HepG2 (cell line): ENCODE results near the gene ANKRD39. TPM values are rescaled to one million over a fixed set of nuclear protein-coding genes. Genes with fewer than 3 reads are reported as not detected.

Experiments used
- AGO2 ChIP-seq: fragments of 200-400 bp; formaldehyde crosslinking; optimal IDR thresholded peaks from 2 replicates; pipeline ENCODE3; 2017; ENCODE audit warnings: mild to moderate bottlenecking, low read depth, low read length, moderate library complexity
- FOXK2 ChIP-seq: fragments of 450-650 bp; IDR thresholded peaks from 2 replicates; pipeline ENCODE4 v1.6.1; 2016
- HMG20A ChIP-seq: IDR thresholded peaks from 2 replicates; pipeline ENCODE4 v1.6.1; 2016; ENCODE audit warnings: borderline replicate concordance
- ISX ChIP-seq: sonication (generic); formaldehyde crosslinking; conservative IDR thresholded peaks from 2 replicates; pipeline ENCODE4 v1.5.0; 2020; ENCODE audit warnings: missing genetic modification reagents
- JUN ChIP-seq: sonication (generic); formaldehyde crosslinking; IDR thresholded peaks from 2 replicates; pipeline ENCODE4 v1.4.0; 2020; ENCODE audit warnings: mild to moderate bottlenecking, missing genetic modification reagents
- NFKB2 ChIP-seq: sonication (generic); formaldehyde crosslinking; IDR thresholded peaks from 2 replicates; pipeline ENCODE4 v1.4.0; 2020; ENCODE audit warnings: missing genetic modification reagents, borderline replicate concordance
- PAF1 ChIP-seq: IDR thresholded peaks from 2 replicates; pipeline ENCODE4 v1.6.1; 2016; ENCODE audit warnings: missing genetic modification reagents, missing compliant biosample characterization
- PCBP1 ChIP-seq: fragments of 200-400 bp; formaldehyde crosslinking; IDR thresholded peaks from 2 replicates; pipeline ENCODE4 v1.6.1; 2017; ENCODE audit warnings: mild to moderate bottlenecking, low read depth, low read length, borderline replicate concordance
- PITX1 ChIP-seq: sonication (generic); formaldehyde crosslinking; IDR thresholded peaks from 2 replicates; pipeline ENCODE4 v1.5.1; 2020; ENCODE audit warnings: mild to moderate bottlenecking, missing genetic modification reagents
- RBFOX2 ChIP-seq: fragments of 200-400 bp; formaldehyde crosslinking; IDR thresholded peaks from 2 replicates; pipeline ENCODE4 v1.6.1; 2017; ENCODE audit warnings: low read depth, mild to moderate bottlenecking, low read length
- RCOR2 ChIP-seq: IDR thresholded peaks from 2 replicates; pipeline ENCODE4 v1.6.1; 2016; ENCODE audit warnings: missing biosample characterization, missing genetic modification reagents
- SIX4 ChIP-seq: sonication (generic); formaldehyde crosslinking; IDR thresholded peaks from 2 replicates; pipeline ENCODE4 v1.4.0; 2020; ENCODE audit warnings: missing genetic modification reagents
- SOX6 ChIP-seq, 2 experiments: fragments of 450-650 bp in 1 of 2; sonication (generic) in 1 of 2; formaldehyde crosslinking in 1 of 2; IDR thresholded peaks; 2 replicates each; pipeline versions ENCODE4 v1.4.0 to v1.6.1; 2017 to 2020; ENCODE audit warnings: antibody characterized with exemption in 1 of 2, mild to moderate bottlenecking in 1 of 2, missing genetic modification reagents in 1 of 2
- SP140L ChIP-seq: sonication (generic); formaldehyde crosslinking; IDR thresholded peaks from 2 replicates; pipeline ENCODE4 v1.4.0; 2020; ENCODE audit warnings: missing genetic modification reagents, borderline replicate concordance
- ZEB1 ChIP-seq: IDR thresholded peaks from 2 replicates; pipeline ENCODE4 v1.6.1; 2012; ENCODE audit warnings: mild to moderate bottlenecking, low read depth, inconsistent platforms; ENCODE audit not compliant: insufficient replicate concordance
- ZMYM4 ChIP-seq: sonication (generic); formaldehyde crosslinking; IDR thresholded peaks from 2 replicates; pipeline ENCODE4 v1.8.1; 2023; ENCODE audit warnings: mild to moderate bottlenecking, missing genetic modification reagents
- ZNF329 ChIP-seq: sonication (generic); formaldehyde crosslinking; IDR thresholded peaks from 2 replicates; pipeline ENCODE4 v1.9.0; 2021; ENCODE audit warnings: low read depth, mild to moderate bottlenecking, missing genetic modification reagents
- polyA plus RNA-seq, 8 experiments: library from polyadenylated mRNA; depleted of rRNA in 3 of 8; stranded (reverse) in 7 of 8; unstranded in 1 of 8; fragments of >200 nt; fragmentation: Illumina TruSeq in 4 of 8; extraction: Trizol in 4 of 8; gene quantifications; 2 replicates each; pipeline versions ENCODE4 v1.2.1 to v1.2.3, GENCODE V29; 2011 to 2016; ENCODE audit warnings: low read depth in 4 of 8, missing spikeins in 1 of 8, mixed read lengths in 1 of 8; ENCODE audit not compliant: insufficient read depth in 1 of 8
- total RNA-seq, 5 experiments: library from RNA; depleted of rRNA; stranded (reverse); fragments of >200 nt; fragmentation: Illumina TruSeq; extraction: Trizol; gene quantifications; 2 replicates each; pipeline ENCODE4 v1.2.3, GENCODE V29; 2016; ENCODE audit warnings: low read depth in 1 of 5
- TF ChIP-seq, protein P1 (sequence below): sonication (generic); formaldehyde crosslinking; IDR thresholded peaks from 2 replicates; pipeline ENCODE4 v1.5.0; 2020; ENCODE audit warnings: mild to moderate bottlenecking, low read depth, missing genetic modification reagents, borderline replicate concordance
- TF ChIP-seq, protein P2 (sequence below): sonication (generic); formaldehyde crosslinking; IDR thresholded peaks from 2 replicates; pipeline ENCODE4 v1.4.0; 2020; ENCODE audit warnings: missing genetic modification reagents, borderline replicate concordance
- TF ChIP-seq, protein P3 (sequence below): sonication (generic); formaldehyde crosslinking; IDR thresholded peaks from 2 replicates; pipeline ENCODE4 v1.4.0; 2020; ENCODE audit warnings: mild to moderate bottlenecking, missing genetic modification reagents
- TF ChIP-seq, protein P4 (sequence below): sonication (generic); formaldehyde crosslinking; IDR thresholded peaks from 2 replicates; pipeline ENCODE4 v1.4.0; 2020; ENCODE audit warnings: mild to moderate bottlenecking, low read depth, missing genetic modification reagents
- TF ChIP-seq, protein P5 (sequence below): IDR thresholded peaks from 2 replicates; pipeline ENCODE4 v1.6.1; 2016; ENCODE audit warnings: missing compliant biosample characterization, missing genetic modification reagents, borderline replicate concordance
- TF ChIP-seq, protein P6 (sequence below): sonication (generic); formaldehyde crosslinking; IDR thresholded peaks from 2 replicates; pipeline ENCODE4 v1.4.0; 2020; ENCODE audit warnings: missing genetic modification reagents, borderline replicate concordance

ANKRD39 gene
- total and polyA plus RNA-seq, 2 of the 13 experiments (the other 11 are each of a cell fraction or from before 2014, with no cell fraction given), result 23.2 to 24.8 TPM

DNA sequence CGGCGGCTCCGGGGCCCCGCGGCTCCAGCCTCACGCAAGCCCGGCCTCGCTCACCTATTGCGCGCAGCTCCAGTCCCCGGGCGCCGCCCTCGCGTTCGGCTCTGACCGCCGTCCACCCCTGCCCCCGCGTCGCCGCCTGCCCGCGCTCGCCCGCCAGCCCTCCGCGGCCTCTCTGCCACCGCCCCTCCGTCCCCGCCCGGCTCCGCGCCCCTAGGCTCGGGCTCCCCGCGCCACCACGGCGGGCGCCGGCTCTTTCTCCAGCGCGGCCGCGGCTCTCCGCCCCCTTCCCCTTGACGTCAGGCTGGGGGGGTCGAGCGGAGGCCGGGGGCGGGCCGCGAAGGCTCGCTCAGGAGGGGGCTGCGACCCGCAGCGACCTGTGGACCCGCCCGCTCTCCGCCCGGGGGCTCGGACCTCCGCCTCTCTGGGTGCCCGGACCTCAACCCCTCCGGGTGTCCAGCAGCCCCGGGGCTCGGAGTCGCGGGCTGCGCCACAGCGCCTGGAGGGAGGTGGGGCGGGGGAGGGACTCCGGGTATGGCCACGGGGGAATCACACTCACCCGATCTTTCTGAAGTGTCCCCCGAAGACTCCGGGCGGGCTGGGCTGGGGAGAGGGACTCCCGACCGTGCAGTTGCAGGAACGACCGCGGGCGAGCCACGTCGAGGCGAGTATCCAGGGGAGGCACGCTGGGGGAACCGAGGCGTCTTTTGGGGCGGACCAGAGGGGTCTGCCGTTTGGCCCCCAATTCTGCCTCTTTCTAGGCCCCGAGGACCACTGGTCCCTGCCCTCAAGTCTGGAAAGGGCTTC lies 12.2 kb upstream of the ANKRD39 start, which contains the start of gene SEMA4C (continued):
- TF ChIP-seq PAF1 (no peak), SOX6 (IDR thresholded peaks at IDR 0.05) (no peak), SOX6 (CRISPR knock-in tag; IDR thresholded peaks at IDR 0.05) (peak; percentile 47; the same call in 1 of the 2 replicates), RCOR2 (CRISPR knock-in tag) (no peak), ZEB1 (no peak), ZMYM4 (no peak; the same call in 1 of the 2 replicates), ZNF329 (no peak), SP140L (CRISPR knock-in tag) (no peak), SIX4 (CRISPR knock-in tag) (no peak; the same call in 1 of the 2 replicates), ISX (CRISPR knock-in tag) (no peak; the same call in 1 of the 2 replicates), FOXK2 (no peak), PCBP1 (no peak), JUN (0 out of 2 replicates have a peak, but pooled peaks have one; percentile 37), NFKB2 (CRISPR knock-in tag) (no peak), PITX1 (CRISPR knock-in tag) (no peak), RBFOX2 (peak; percentile 37; the same call in 1 of the 2 replicates), HMG20A (CRISPR knock-in tag) (no peak), AGO2 (peak; percentile 77)
- TF ChIP-seq, protein P1, sequence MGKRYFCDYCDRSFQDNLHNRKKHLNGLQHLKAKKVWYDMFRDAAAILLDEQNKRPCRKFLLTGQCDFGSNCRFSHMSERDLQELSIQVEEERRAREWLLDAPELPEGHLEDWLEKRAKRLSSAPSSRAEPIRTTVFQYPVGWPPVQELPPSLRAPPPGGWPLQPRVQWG (CRISPR knock-in tag), result no peak
- TF ChIP-seq, protein P2, sequence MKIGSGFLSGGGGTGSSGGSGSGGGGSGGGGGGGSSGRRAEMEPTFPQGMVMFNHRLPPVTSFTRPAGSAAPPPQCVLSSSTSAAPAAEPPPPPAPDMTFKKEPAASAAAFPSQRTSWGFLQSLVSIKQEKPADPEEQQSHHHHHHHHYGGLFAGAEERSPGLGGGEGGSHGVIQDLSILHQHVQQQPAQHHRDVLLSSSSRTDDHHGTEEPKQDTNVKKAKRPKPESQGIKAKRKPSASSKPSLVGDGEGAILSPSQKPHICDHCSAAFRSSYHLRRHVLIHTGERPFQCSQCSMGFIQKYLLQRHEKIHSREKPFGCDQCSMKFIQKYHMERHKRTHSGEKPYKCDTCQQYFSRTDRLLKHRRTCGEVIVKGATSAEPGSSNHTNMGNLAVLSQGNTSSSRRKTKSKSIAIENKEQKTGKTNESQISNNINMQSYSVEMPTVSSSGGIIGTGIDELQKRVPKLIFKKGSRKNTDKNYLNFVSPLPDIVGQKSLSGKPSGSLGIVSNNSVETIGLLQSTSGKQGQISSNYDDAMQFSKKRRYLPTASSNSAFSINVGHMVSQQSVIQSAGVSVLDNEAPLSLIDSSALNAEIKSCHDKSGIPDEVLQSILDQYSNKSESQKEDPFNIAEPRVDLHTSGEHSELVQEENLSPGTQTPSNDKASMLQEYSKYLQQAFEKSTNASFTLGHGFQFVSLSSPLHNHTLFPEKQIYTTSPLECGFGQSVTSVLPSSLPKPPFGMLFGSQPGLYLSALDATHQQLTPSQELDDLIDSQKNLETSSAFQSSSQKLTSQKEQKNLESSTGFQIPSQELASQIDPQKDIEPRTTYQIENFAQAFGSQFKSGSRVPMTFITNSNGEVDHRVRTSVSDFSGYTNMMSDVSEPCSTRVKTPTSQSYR (CRISPR knock-in tag), result peak; percentile 44; the same call in 1 of the 2 replicates
- TF ChIP-seq, protein P3, sequence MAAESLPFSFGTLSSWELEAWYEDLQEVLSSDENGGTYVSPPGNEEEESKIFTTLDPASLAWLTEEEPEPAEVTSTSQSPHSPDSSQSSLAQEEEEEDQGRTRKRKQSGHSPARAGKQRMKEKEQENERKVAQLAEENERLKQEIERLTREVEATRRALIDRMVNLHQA (CRISPR knock-in tag), result no peak
- TF ChIP-seq, protein P4, sequence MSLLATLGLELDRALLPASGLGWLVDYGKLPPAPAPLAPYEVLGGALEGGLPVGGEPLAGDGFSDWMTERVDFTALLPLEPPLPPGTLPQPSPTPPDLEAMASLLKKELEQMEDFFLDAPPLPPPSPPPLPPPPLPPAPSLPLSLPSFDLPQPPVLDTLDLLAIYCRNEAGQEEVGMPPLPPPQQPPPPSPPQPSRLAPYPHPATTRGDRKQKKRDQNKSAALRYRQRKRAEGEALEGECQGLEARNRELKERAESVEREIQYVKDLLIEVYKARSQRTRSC, result no peak
- TF ChIP-seq, protein P5, sequence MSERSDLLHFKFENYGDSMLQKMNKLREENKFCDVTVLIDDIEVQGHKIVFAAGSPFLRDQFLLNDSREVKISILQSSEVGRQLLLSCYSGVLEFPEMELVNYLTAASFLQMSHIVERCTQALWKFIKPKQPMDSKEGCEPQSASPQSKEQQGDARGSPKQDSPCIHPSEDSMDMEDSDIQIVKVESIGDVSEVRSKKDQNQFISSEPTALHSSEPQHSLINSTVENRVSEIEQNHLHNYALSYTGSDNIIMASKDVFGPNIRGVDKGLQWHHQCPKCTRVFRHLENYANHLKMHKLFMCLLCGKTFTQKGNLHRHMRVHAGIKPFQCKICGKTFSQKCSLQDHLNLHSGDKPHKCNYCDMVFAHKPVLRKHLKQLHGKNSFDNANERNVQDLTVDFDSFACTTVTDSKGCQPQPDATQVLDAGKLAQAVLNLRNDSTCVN (CRISPR knock-in tag), result no peak; the same call in 1 of the 2 replicates
- TF ChIP-seq, protein P6, sequence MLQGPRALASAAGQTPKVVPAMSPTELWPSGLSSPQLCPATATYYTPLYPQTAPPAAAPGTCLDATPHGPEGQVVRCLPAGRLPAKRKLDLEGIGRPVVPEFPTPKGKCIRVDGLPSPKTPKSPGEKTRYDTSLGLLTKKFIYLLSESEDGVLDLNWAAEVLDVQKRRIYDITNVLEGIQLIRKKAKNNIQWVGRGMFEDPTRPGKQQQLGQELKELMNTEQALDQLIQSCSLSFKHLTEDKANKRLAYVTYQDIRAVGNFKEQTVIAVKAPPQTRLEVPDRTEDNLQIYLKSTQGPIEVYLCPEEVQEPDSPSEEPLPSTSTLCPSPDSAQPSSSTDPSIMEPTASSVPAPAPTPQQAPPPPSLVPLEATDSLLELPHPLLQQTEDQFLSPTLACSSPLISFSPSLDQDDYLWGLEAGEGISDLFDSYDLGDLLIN, result peak; percentile 52; the same call in 1 of the 2 replicates
